Activated CD4-positive, alpha-beta memory T cell treated with anti-CD3 and anti-CD28 coated beads, Interleukin-2, amount 10 ng/mL, durations not matched to agents 7 days and 5 days (primary cell): ENCODE data around the gene DCD. TPM values are rescaled to one million over a fixed set of nuclear protein-coding genes. Genes with fewer than 3 reads are reported as not detected.

Source experiments
- CTCF ChIA-PET: fragments of 350-600 bp; sonication (Branson Sonifier 250); formaldehyde crosslinking; loops from one replicate; lab custom pipeline; 2021; ENCODE audit warnings: antibody characterized with exemption, inconsistent platforms; lab: Charles Lee
- POLR2A ChIA-PET: fragments of 350-600 bp; sonication (Branson Sonifier 250); formaldehyde crosslinking; loops from one replicate; lab custom pipeline; 2021; ENCODE audit warnings: antibody characterized with exemption; lab: Charles Lee
- DNase-seq: peaks from one replicate; pipeline ENCODE4 v3.0.0-alpha.2; 2020
- H3K27ac Mint-ChIP-seq: one replicate; pipeline ENCODE4 v1.8.0; 2021; ENCODE audit warnings: mild to moderate bottlenecking, mixed read lengths
- H3K27me3 Mint-ChIP-seq: one replicate; pipeline ENCODE4 v1.8.0; 2021; ENCODE audit warnings: mixed read lengths
- H3K36me3 Mint-ChIP-seq: one replicate; pipeline ENCODE4 v1.8.0; 2021; ENCODE audit warnings: low read depth, mixed read lengths
- H3K4me1 Mint-ChIP-seq: one replicate; pipeline ENCODE4 v1.8.0; 2021; ENCODE audit warnings: mixed read lengths
- H3K4me3 Mint-ChIP-seq: one replicate; pipeline ENCODE4 v1.8.0; 2021; ENCODE audit warnings: mild to moderate bottlenecking, mixed read lengths
- H3K9me3 Mint-ChIP-seq: one replicate; pipeline ENCODE4 v1.8.0; 2021; ENCODE audit warnings: mixed read lengths
- total RNA-seq, 2 experiments: library from RNA; stranded (reverse); gene quantifications; one replicate each; pipeline ENCODE4 v1.2.3, GENCODE V29; 2021

The DCD gene
- total RNA-seq, 2 experiments from 2014 or later = not detected

DNA sequence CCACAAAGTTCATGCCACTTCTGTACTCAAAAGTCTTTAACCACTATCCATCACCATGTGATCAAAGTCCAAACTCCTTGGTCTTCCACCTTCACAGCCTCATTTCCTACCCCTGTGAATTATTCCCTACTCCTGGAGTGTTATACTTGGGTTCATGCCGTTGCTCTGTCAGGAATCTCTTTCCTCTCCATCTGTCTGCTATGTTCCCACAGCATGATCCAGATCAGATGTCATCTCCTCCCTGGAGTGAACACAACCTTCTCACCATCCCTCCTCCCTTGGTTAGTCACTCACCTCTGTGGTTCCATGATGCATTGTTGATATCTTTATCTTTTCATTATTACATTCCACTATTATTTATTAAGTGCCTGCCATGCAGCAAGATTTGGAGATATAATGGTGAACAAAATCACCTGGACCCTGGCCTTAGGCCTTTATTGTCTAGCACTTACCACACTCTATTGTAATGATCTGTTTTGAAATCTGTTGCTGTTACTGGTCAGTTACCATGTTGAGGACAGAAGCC is 35.9 kb downstream of the DCD start:
- POLR2A ChIA-PET = no interaction called here
- no peak overlapping the region for H3K27ac Mint-ChIP-seq
- CTCF ChIA-PET = no interaction called here
- H3K9me3 Mint-ChIP-seq = no peaks in the 10 kb centered on the region
- no peaks in the 10 kb centered on the region for H3K36me3 Mint-ChIP-seq
- no peak overlapping the region for H3K4me3 Mint-ChIP-seq
- peaks cover 3% of the 10 kb centered on the region for H3K4me1 Mint-ChIP-seq
- DNase-seq = no peak
- H3K27me3 Mint-ChIP-seq = peaks cover 43% of the 10 kb centered on the region

DNA sequence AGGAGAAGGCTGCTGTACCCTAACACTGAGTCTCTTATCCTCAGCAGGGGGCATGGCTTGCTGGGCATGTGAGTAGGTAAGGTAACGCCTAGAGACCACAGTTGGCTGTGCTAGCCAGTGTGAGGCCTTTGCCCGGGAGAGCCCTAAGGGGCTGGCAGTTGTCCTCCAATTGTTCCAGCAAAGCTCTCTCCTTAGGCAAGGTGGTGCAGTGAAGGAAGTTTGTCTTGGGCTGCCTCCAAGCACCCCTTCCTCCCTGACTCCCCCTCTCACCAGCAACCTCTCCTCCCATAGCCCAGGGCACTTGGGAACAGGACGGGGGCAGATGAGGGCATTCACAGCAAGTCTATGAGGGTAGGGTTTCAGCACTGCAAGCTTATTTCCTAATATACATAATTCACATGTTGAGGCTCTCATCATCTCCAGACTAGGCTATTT is 36.4 kb downstream of the DCD start:
- H3K9me3 Mint-ChIP-seq = no peaks in the 10 kb centered on the region
- no peak overlapping the region for H3K4me3 Mint-ChIP-seq
- no peaks in the 10 kb centered on the region for H3K36me3 Mint-ChIP-seq
- CTCF ChIA-PET = no interaction called here
- no peak for DNase-seq
- peaks cover 3% of the 10 kb centered on the region for H3K4me1 Mint-ChIP-seq
- H3K27me3 Mint-ChIP-seq = peaks cover 42% of the 10 kb centered on the region
- no peak overlapping the region for H3K27ac Mint-ChIP-seq
- POLR2A ChIA-PET = no interaction called here

DNA sequence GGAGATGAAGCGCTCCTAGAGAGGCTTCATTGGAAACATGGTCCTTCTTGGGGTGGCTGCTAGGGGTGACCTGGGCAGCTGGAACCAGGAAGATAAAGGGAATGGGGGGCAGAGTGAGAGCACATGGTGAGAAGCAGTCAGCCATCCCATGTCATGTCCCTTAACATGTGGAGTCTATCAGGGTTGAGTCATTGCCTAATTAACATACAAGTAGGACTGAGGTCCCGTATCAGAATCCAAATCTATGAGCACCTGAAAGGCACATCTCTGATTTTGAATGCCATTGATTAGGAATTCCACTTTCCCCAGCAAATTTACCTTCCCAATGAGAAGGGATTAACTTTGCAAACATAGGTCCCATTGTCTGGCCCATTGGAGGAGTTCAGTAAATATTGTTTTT is 39.4 kb downstream of the DCD start:
- DNase-seq = no peak
- POLR2A ChIA-PET = no interaction called here
- Mint-ChIP-seq H3K27me3 (peaks cover 26% of the 10 kb centered on the region), H3K4me1 (peaks cover 1% of the 10 kb centered on the region), H3K36me3 (no peaks in the 10 kb centered on the region), H3K27ac (no peak overlapping the region), H3K4me3 (no peak overlapping the region), H3K9me3 (no peaks in the 10 kb centered on the region)
- CTCF ChIA-PET = no interaction called here

DNA sequence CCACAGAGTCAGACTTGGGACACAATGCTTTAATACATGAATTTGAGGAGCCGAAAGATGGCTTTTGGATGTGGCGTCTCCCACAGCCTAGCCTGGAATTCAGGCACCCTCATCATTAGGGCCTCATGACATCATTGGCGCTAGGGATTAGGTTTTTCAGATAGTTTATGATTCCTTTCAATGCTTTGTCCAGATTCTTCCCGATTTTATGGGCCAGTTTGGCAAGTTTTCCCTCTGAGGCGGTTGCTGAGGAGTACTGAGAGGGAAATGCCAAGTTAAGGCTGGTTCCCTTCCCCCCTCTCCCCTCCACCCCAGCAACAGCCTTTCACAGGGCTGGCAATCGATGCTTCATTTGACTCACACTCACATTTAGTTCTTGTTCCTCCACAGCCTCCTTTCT is 40.0 kb downstream of the DCD start:
- peaks cover 26% of the 10 kb centered on the region for H3K27me3 Mint-ChIP-seq

DNA sequence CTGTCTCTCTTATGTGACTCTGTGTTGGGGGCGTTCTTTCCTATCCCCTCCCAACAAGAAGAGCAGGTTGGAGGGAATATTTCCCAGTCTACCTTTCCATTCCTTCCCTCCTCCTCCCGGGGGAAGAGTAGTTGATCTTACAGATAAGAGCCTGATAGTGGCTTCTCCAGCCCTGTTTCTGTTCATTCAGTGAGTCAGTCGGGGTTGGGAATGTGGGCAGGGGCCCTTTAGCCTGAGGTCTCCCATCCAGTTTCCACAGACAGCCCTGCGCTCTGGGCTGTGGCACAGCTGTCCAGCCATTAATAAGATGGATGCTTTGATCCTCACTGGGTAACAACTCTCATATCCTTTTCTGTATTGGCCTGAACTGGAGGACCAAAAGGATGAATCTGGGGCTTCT is 41.6 kb downstream of the DCD start:
- peaks cover 7% of the 10 kb centered on the region for H3K4me1 Mint-ChIP-seq
- H3K27ac Mint-ChIP-seq = no peak overlapping the region
- CTCF ChIA-PET = interaction anchor here (1.2 to 2.9 kb wide), 3 partner anchors 10 to 52 kb away, joined by 3 to 13 read pairs (median 3); no protein-coding TSS in a partner anchor
- no peaks in the 10 kb centered on the region for H3K9me3 Mint-ChIP-seq
- no peak overlapping the region for H3K4me3 Mint-ChIP-seq
- DNase-seq = no peak
- POLR2A ChIA-PET = interaction anchor here (1.0 kb wide), 1 partner anchor 13 kb away, joined by 3 read pairs; no protein-coding TSS in a partner anchor
- peaks cover 19% of the 10 kb centered on the region for H3K27me3 Mint-ChIP-seq
- H3K36me3 Mint-ChIP-seq = no peaks in the 10 kb centered on the region

More for the DNA sequence above, 40.0 kb downstream of the DCD start:
- CTCF ChIA-PET = interaction anchor here (1.5 kb wide), 1 partner anchor 9 kb away, joined by 3 read pairs; no protein-coding TSS in a partner anchor
- Mint-ChIP-seq H3K4me3 (no peak overlapping the region), H3K4me1 (peaks cover 3% of the 10 kb centered on the region), H3K9me3 (no peaks in the 10 kb centered on the region), H3K36me3 (no peaks in the 10 kb centered on the region), H3K27ac (no peak overlapping the region)
- POLR2A ChIA-PET = no interaction called here
- DNase-seq = no peak

DNA sequence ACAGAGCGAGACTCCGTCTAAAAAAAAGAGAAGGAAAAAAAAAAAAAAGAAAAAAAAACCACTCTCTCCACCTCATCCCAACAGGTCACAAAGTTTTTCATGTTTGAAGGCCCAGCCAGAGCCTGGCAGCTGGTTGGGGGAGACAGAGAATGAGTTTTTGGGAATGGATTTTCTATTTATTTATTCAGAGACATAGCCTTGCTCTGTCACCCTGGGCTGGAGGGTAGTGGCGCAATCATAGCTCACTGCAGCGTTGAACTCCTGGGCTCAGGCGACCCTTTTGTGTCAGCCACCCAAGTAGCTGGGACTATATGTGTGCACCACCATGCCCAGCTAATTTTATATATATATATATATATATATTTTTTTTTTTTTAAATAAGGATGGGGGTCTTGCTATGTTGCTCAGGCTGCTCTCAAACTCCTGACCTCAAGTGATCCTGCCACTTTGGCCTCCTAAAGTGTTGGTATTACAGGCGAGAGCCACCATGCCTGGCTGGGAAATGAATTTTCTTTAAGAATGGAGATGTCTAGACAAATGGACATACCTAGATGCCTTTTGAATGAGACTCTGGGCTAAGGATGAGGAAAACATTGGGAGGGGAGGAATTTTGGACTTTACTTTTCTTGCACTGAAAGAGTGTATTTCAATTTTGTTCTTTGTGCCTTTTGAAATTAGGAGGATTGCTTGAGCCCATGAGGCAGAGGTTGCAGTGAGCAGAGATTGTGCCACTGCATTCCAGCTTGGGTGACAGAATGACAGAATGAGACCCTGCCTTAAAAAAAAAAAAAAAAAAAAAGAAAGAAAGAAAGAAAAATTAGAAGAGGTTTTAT is 42.8 kb downstream of the DCD start:
- CTCF ChIA-PET = interaction anchor here (0.6 to 2.9 kb wide), 6 partner anchors 9 to 75 kb away, joined by 3 to 13 read pairs (median 3); no protein-coding TSS in a partner anchor
- peaks cover 7% of the 10 kb centered on the region for H3K4me1 Mint-ChIP-seq
- H3K4me3 Mint-ChIP-seq = no peak overlapping the region
- H3K27me3 Mint-ChIP-seq = peaks cover 19% of the 10 kb centered on the region
- DNase-seq = no peak
- no peaks in the 10 kb centered on the region for H3K9me3 Mint-ChIP-seq
- no peaks in the 10 kb centered on the region for H3K36me3 Mint-ChIP-seq
- H3K27ac Mint-ChIP-seq = no peak overlapping the region
- POLR2A ChIA-PET = interaction anchor here (1.0 kb wide), 1 partner anchor 12 kb away, joined by 3 read pairs; no protein-coding TSS in a partner anchor

DNA sequence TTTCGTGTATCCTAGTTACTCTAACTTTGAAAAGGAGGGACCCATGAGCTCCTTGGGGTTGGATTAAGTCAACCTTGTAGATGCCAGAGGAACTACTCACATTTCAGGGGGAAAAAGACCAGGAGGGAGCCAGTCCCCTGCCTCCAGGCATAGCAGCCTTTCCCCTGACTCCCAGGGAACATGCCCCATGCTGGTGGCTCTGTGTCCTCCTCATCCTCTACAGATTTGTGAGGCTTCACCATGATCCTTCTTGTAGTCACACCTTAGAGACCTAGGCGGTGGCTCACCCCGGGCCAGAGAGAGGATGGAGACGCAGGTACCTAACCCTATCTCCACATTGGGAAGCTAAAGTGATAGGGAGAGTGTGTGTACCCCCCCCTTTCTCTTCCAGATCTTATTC is 43.7 kb downstream of the DCD start:
- H3K4me3 Mint-ChIP-seq = no peak overlapping the region
- peaks cover 7% of the 10 kb centered on the region for H3K4me1 Mint-ChIP-seq
- no peaks in the 10 kb centered on the region for H3K36me3 Mint-ChIP-seq
- CTCF ChIA-PET = interaction anchor here (2.9 kb wide), 1 partner anchor 8 kb away, joined by 13 read pairs; no protein-coding TSS in a partner anchor
- DNase-seq = no peak
- H3K9me3 Mint-ChIP-seq = no peaks in the 10 kb centered on the region
- POLR2A ChIA-PET = interaction anchor here (1.4 kb wide), 1 partner anchor 24 kb away, joined by 3 read pairs; no protein-coding TSS in a partner anchor
- H3K27me3 Mint-ChIP-seq = peaks cover 22% of the 10 kb centered on the region
- no peak overlapping the region for H3K27ac Mint-ChIP-seq

DNA sequence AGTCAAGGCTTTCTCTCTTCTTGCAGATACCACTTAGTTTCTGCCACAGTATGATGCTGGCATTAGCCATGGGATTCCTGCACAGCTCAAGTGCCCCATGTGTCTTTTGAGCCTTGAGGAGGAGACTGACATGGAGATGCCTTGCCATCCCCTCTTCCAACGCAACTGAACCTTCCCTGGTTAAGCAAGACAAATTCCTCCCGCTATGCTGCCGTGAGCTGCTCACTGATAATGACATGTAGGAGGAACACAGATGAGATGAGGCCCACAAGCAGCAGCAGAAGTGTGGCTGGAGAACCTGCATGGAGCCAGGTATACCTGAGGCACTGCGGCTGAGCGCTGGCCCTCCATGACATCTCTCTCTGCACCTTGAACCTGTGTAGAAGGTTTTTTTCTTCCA is 44.3 kb downstream of the DCD start:
- Mint-ChIP-seq H3K4me3 (no peak overlapping the region), H3K27me3 (peaks cover 23% of the 10 kb centered on the region), H3K27ac (no peak overlapping the region), H3K36me3 (no peaks in the 10 kb centered on the region), H3K4me1 (peaks cover 7% of the 10 kb centered on the region), H3K9me3 (no peaks in the 10 kb centered on the region)
- ChIA-PET POLR2A (interaction anchor here (1.4 kb wide), 1 partner anchor 24 kb away, joined by 3 read pairs; no protein-coding TSS in a partner anchor), CTCF (interaction anchor here (1.0 kb wide), 1 partner anchor 11 kb away, joined by 6 read pairs; no protein-coding TSS in a partner anchor)
- DNase-seq = no peak

- ChIA-PET CTCF (interaction anchor here (1.0 kb wide), 1 partner anchor 12 kb away, joined by 6 read pairs; no protein-coding TSS in a partner anchor), POLR2A (interaction anchor here (1.4 kb wide), 1 partner anchor 23 kb away, joined by 3 read pairs; no protein-coding TSS in a partner anchor)
- Mint-ChIP-seq H3K27ac (no peak overlapping the region), H3K4me3 (no peak overlapping the region), H3K4me1 (peaks cover 7% of the 10 kb centered on the region), H3K27me3 (peaks cover 25% of the 10 kb centered on the region), H3K9me3 (no peaks in the 10 kb centered on the region), H3K36me3 (no peaks in the 10 kb centered on the region)
- peak; percentile 73 for DNase-seq
These were observed 44.9 kb downstream of the DCD start for GRCh38 chr12:54603173-54603814.

GRCh38 chr12:54602661-54603060 is 45.5 kb downstream of the DCD start:
- Mint-ChIP-seq H3K4me1 (peaks cover 6% of the 10 kb centered on the region), H3K9me3 (no peaks in the 10 kb centered on the region), H3K4me3 (no peak overlapping the region), H3K27me3 (peaks cover 22% of the 10 kb centered on the region), H3K36me3 (no peaks in the 10 kb centered on the region), H3K27ac (no peak overlapping the region)
- ChIA-PET CTCF (interaction anchor here (0.8 to 1.2 kb wide), 4 partner anchors 21 to 472 kb away, joined by 3 read pairs; no protein-coding TSS in a partner anchor), POLR2A (no interaction called here)
- no peak for DNase-seq

- POLR2A ChIA-PET = no interaction called here
- Mint-ChIP-seq H3K9me3 (no peaks in the 10 kb centered on the region), H3K27me3 (peaks cover 15% of the 10 kb centered on the region)
These were observed 46.3 kb downstream of the DCD start for GRCh38 chr12:54601841-54602240.

DNA sequence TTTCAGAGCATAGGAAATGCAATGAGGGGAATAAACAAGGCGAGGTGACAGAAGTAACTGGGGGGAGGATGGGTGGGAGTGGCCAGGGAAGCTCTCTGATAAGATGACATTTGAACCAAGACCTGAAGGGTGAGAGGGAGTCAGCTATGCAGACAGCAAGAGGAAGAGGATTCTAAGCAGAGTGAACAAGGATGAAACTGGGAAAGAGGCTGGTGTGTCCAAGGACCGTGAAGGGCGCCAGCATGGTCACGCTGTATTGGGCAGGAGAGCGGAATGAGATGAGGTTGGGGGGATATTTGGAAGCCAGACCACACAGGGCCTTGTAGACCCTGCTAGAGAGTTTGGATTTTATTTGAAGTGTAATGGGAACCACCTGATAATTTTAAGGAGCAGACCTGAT is 49.2 kb downstream of the DCD start:
- POLR2A ChIA-PET = no interaction called here

More at GRCh38 chr12:54601841-54602240, 46.3 kb downstream of the DCD start:
- CTCF ChIA-PET = interaction anchor here (0.6 to 1.6 kb wide), 7 partner anchors 10 to 1054 kb away, joined by 3 to 4 read pairs (median 3); no protein-coding TSS in a partner anchor
- no peak overlapping the region for H3K4me3 Mint-ChIP-seq
- no peak for DNase-seq
- no peaks in the 10 kb centered on the region for H3K36me3 Mint-ChIP-seq
- H3K27ac Mint-ChIP-seq = no peak overlapping the region
- H3K4me1 Mint-ChIP-seq = peaks cover 6% of the 10 kb centered on the region

More for the DNA sequence above, 49.2 kb downstream of the DCD start:
- H3K4me1 Mint-ChIP-seq = peaks cover 6% of the 10 kb centered on the region
- H3K36me3 Mint-ChIP-seq = no peaks in the 10 kb centered on the region
- H3K4me3 Mint-ChIP-seq = no peak overlapping the region
- peaks cover 16% of the 10 kb centered on the region for H3K27me3 Mint-ChIP-seq
- CTCF ChIA-PET = interaction anchor here (1.1 to 4.5 kb wide), 5 partner anchors 9 to 59 kb away, joined by 3 to 21 read pairs (median 3); no protein-coding TSS in a partner anchor
- no peak for DNase-seq
- H3K27ac Mint-ChIP-seq = no peak overlapping the region
- no peaks in the 10 kb centered on the region for H3K9me3 Mint-ChIP-seq
